Keratinocyte (primary cell): ENCODE data around the gene CEP164. TPM values are rescaled to one million over a fixed set of nuclear protein-coding genes. Genes with fewer than 3 reads are reported as not detected.

ENCODE experiments used
- DNase-seq: peaks from one replicate; pipeline ENCODE4 v3.0.0-alpha.2; 2011; ENCODE audit warnings: low read depth, missing footprints, low spot score
- FAIRE-seq: peaks from 2 replicates; lab custom pipeline; 2011; peaks lifted over from hg19 to GRCh38; lab: Jason Lieb, UNC
- H2AFZ ChIP-seq: 2 replicates; pipeline ENCODE4 v1.6.0; 2012; ENCODE audit warnings: low read length, control low read depth, inconsistent platforms; ENCODE audit not compliant: control insufficient read depth
- H3K27ac ChIP-seq: 2 replicates; pipeline ENCODE4 v1.5.1; 2011; ENCODE audit warnings: low read length; ENCODE audit not compliant: control insufficient read depth, insufficient read depth
- H3K27me3 ChIP-seq: 3 replicates; pipeline ENCODE4 v1.6.0; 2011; ENCODE audit warnings: low read length; ENCODE audit not compliant: control insufficient read depth, insufficient read depth; ENCODE audit errors: extremely low read depth
- H3K36me3 ChIP-seq, 2 experiments: 2 replicates in 1 of 2; 3 replicates in 1 of 2; pipeline ENCODE4 v1.5.1; 2011; ENCODE audit warnings: low read length in 2 of 2, mild to moderate bottlenecking in 1 of 2; ENCODE audit not compliant: control insufficient read depth in 2 of 2, insufficient read depth in 2 of 2; ENCODE audit errors: extremely low read depth in 1 of 2
- H3K4me1 ChIP-seq: 3 replicates; pipeline ENCODE4 v1.5.1; 2011; ENCODE audit warnings: low read length; ENCODE audit not compliant: control insufficient read depth, insufficient read depth; ENCODE audit errors: extremely low read depth
- H3K4me2 ChIP-seq: 3 replicates; pipeline ENCODE4 v1.6.0; 2011; ENCODE audit warnings: low read depth, low read length; ENCODE audit not compliant: control insufficient read depth, insufficient read depth; ENCODE audit errors: extremely low read depth
- H3K4me3 ChIP-seq, 3 experiments: fragments of 200-600 bp in 1 of 3; sonication (generic) in 1 of 3; 2 replicates in 2 of 3; 3 replicates in 1 of 3; pipeline ENCODE4 v1.5.1; 2011 to 2016; ENCODE audit warnings: low read length in 3 of 3, mild to moderate bottlenecking in 3 of 3, control low read depth in 2 of 3, inconsistent platforms in 1 of 3, low read depth in 1 of 3, mixed read lengths in 1 of 3, mixed run types in 1 of 3, moderate library complexity in 1 of 3; ENCODE audit not compliant: control insufficient read depth in 2 of 3, insufficient read depth in 2 of 3; ENCODE audit errors: extremely low read depth in 1 of 3
- H3K79me2 ChIP-seq: 2 replicates; pipeline ENCODE4 v1.6.0; 2012; ENCODE audit warnings: low read length; ENCODE audit not compliant: control insufficient read depth, insufficient read depth
- H3K9ac ChIP-seq: 3 replicates; pipeline ENCODE4 v1.6.0; 2011; ENCODE audit warnings: low read length; ENCODE audit not compliant: control insufficient read depth, insufficient read depth; ENCODE audit errors: extremely low read depth
- H3K9me1 ChIP-seq: 3 replicates; pipeline ENCODE4 v1.6.0; 2011; ENCODE audit warnings: low read length; ENCODE audit not compliant: control insufficient read depth, insufficient read depth; ENCODE audit errors: extremely low read depth
- H3K9me3 ChIP-seq: 2 replicates; pipeline ENCODE4 v1.5.1; 2012; ENCODE audit warnings: low read depth, low read length; ENCODE audit not compliant: control insufficient read depth
- H4K20me1 ChIP-seq: 3 replicates; pipeline ENCODE4 v1.6.0; 2011; ENCODE audit warnings: low read length; ENCODE audit not compliant: control insufficient read depth, insufficient read depth; ENCODE audit errors: extremely low read depth
- EZH2 ChIP-seq: IDR thresholded peaks from one replicate; pipeline ENCODE4 v1.6.1; 2012; ENCODE audit warnings: inconsistent platforms, mild to moderate bottlenecking, low read length, moderate library complexity
- dilution Hi-C: fragments of 300-500 bp; cut with MboI; formaldehyde crosslinking; loops from one replicate; pipeline ENCODE4 v1.7.0; 2020; ENCODE audit warnings: low sequenced_read_pairs; ENCODE audit not compliant: extremely low pct_ligation_motif_present
- polyA plus RNA-seq, 5 experiments: library from polyadenylated mRNA; depleted of rRNA in 3 of 5; stranded (reverse) in 3 of 5; stranded (forward) in 1 of 5; unstranded in 1 of 5; fragments of >200 nt; gene quantifications; 1 replicate in 1 of 5; 2 replicates in 3 of 5; 3 replicates in 1 of 5; pipeline versions ENCODE4 v1.2.1 to v1.2.3, GENCODE V29; 2011 to 2012; ENCODE audit warnings: missing spikeins in 2 of 5, low read depth in 1 of 5, low replicate concordance in 1 of 5
- TF ChIP-seq, protein P1 (sequence below), 3 experiments: IDR thresholded peaks in 1 of 3; conservative IDR thresholded peaks in 1 of 3; optimal IDR thresholded peaks in 1 of 3; 2 replicates in 2 of 3; 3 replicates in 1 of 3; pipeline versions ENCODE3 to v1.5.1; 2011; ENCODE audit warnings: low read length in 3 of 3, mild to moderate bottlenecking in 3 of 3, moderate library complexity in 2 of 3, control low read depth in 1 of 3, inconsistent platforms in 1 of 3; ENCODE audit not compliant: insufficient read depth in 2 of 3; ENCODE audit errors: extremely low read depth in 1 of 3

CEP164 gene
- polyA plus RNA-seq, 1 donor (not counting 4 experiments of a cell fraction or from before 2014, with no cell fraction given): 15.1 TPM

DNA sequence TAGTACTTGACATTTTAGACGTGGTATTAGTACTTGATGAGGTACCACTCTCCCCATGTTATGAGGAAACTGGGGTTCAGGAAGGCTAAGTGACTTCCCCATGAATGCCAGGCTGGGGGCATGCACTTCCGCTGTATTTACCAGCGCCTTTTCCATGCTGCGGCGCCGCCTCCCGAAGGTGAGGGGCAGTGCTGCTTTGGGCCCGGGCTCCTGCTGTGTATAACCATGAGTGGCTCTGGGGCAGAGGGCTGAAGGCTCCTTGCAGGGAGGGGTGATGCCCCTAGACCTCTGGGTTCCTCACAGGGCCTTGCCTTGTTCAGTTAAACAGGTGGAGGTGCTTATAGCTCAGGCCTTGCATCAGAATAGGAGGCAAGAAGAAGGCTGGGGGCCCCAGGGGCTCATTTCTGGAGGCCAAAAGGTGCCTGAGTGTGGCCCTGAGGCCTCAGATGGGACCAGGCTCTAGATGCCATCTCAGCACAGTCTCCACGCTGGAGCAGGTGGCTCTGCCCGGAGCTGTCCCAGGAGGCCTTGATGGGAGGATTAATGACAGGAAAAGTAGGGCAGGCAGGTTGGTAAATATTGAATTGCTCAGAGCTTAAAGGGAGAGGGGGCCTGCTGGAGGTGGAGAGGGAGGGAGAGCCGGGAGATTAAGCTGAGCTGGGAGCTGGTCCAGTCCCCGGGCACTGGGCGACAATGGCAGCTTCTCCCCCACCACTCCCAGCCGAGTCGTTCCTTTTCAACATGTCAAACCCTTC lies 129.6 kb downstream of the CEP164 start:
- DNase-seq (no peak), FAIRE-seq (no peak)
- Histone ChIP-seq H3K4me2 (no peak overlapping the region), H3K27me3 (peaks cover 11% of the 10 kb centered on the region), H3K4me1 (peaks cover 5% of the 10 kb centered on the region), H2AFZ (no peak overlapping the region), H3K27ac (no peak overlapping the region), H3K9me1 (no peaks in the 10 kb centered on the region), H3K36me3 (no peaks in the 10 kb centered on the region), H4K20me1 (no peaks in the 10 kb centered on the region), H3K79me2 (no peaks in the 10 kb centered on the region), H3K4me3 (no peak overlapping the region), H3K9me3 (no peaks in the 10 kb centered on the region), H3K9ac (no peak overlapping the region)
- dilution Hi-C loops: no loop called here
- TF ChIP-seq EZH2: no peak
- TF ChIP-seq, protein P1, sequence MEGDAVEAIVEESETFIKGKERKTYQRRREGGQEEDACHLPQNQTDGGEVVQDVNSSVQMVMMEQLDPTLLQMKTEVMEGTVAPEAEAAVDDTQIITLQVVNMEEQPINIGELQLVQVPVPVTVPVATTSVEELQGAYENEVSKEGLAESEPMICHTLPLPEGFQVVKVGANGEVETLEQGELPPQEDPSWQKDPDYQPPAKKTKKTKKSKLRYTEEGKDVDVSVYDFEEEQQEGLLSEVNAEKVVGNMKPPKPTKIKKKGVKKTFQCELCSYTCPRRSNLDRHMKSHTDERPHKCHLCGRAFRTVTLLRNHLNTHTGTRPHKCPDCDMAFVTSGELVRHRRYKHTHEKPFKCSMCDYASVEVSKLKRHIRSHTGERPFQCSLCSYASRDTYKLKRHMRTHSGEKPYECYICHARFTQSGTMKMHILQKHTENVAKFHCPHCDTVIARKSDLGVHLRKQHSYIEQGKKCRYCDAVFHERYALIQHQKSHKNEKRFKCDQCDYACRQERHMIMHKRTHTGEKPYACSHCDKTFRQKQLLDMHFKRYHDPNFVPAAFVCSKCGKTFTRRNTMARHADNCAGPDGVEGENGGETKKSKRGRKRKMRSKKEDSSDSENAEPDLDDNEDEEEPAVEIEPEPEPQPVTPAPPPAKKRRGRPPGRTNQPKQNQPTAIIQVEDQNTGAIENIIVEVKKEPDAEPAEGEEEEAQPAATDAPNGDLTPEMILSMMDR (optimal IDR thresholded peaks at IDR 0.05 in 1 of 3, IDR thresholded peaks at IDR 0.05 in 1 of 3, conservative IDR thresholded peaks at IDR 0.05 in 1 of 3; ENCODE audit: extremely low read depth in 1 of 3, insufficient read depth in 2 of 3, low read length in 3 of 3): no peak

DNA sequence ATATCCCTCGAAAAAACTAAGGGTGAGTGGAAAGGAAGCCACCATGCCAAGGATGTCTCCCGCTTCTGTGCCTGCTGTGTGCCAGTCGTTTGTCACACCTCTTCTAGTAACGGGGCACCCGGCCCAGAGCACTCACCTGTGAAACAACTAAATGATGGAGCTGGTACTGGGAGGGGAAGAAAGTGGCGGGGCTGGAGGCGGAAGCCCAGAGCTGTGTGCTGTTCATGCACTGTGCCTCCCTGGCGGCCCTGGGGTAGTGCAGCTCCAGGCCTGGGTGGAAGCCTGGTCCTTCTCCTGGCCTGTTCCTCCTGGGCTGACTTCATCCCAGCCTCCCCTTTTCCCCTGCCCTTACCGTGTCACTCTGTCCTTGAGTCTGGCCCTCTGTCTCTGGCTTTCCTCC lies 130.2 kb downstream of the CEP164 start:
- DNase-seq (no peak), FAIRE-seq (no peak)
- no peaks in the 10 kb centered on the region for H4K20me1 ChIP-seq
- H3K4me2 ChIP-seq: no peak overlapping the region
- H3K4me1 ChIP-seq: peaks cover 5% of the 10 kb centered on the region
- peaks cover 11% of the 10 kb centered on the region for H3K27me3 ChIP-seq
- TF ChIP-seq, protein P1 (optimal IDR thresholded peaks at IDR 0.05 in 1 of 3, IDR thresholded peaks at IDR 0.05 in 1 of 3, conservative IDR thresholded peaks at IDR 0.05 in 1 of 3; ENCODE audit: extremely low read depth in 1 of 3, insufficient read depth in 2 of 3, low read length in 3 of 3): no peak
- TF ChIP-seq EZH2: no peak
- dilution Hi-C loops: no loop called here
- H3K4me3 ChIP-seq: no peak overlapping the region
- no peak overlapping the region for H3K9ac ChIP-seq
- H3K9me1 ChIP-seq: no peaks in the 10 kb centered on the region
- no peak overlapping the region for H2AFZ ChIP-seq
- H3K36me3 ChIP-seq: no peaks in the 10 kb centered on the region
- no peaks in the 10 kb centered on the region for H3K9me3 ChIP-seq
- no peak overlapping the region for H3K27ac ChIP-seq
- no peaks in the 10 kb centered on the region for H3K79me2 ChIP-seq
